Endodermal cell (in vitro differentiated cells): ENCODE data around the gene MPG. TPM values are rescaled to one million over a fixed set of nuclear protein-coding genes. Genes with fewer than 3 reads are reported as not detected.
"Not testable (repeated sequence)": the region's sequence is repeated elsewhere in the genome, so short reads cannot be mapped to it uniquely, and the experiment has no call there.

Source experiments
- DNase-seq: peaks from one replicate; pipeline ENCODE4 v3.0.0-alpha.2; 2017
- H3K27ac ChIP-seq: 2 replicates; pipeline ENCODE4 v1.5.1; 2013; ENCODE audit warnings: mild to moderate bottlenecking, low read depth, low read length, moderate library complexity
- H3K27me3 ChIP-seq: 2 replicates; pipeline ENCODE4 v1.6.1; 2013; ENCODE audit warnings: mild to moderate bottlenecking, low read length, moderate library complexity; ENCODE audit not compliant: insufficient read depth, control insufficient read depth, poor library complexity, severe bottlenecking
- H3K36me3 ChIP-seq: 2 replicates; pipeline ENCODE4 v1.7.0; 2013; ENCODE audit warnings: mild to moderate bottlenecking, low read length, moderate library complexity; ENCODE audit not compliant: control insufficient read depth, insufficient read depth
- H3K4me1 ChIP-seq: one replicate; pipeline ENCODE4 v1.7.0; 2013; ENCODE audit warnings: low read length; ENCODE audit not compliant: control insufficient read depth, insufficient read depth
- H3K4me3 ChIP-seq: 2 replicates; pipeline ENCODE4 v1.5.1; 2013; ENCODE audit warnings: mild to moderate bottlenecking, low read length, moderate library complexity
- H3K9ac ChIP-seq: 2 replicates; pipeline ENCODE4 v1.6.1; 2013; ENCODE audit warnings: mild to moderate bottlenecking, low read length, moderate library complexity; ENCODE audit not compliant: poor library complexity, severe bottlenecking; ENCODE audit errors: extremely low read depth
- H3K9me3 ChIP-seq: 2 replicates; pipeline ENCODE4 v1.6.1; 2013; ENCODE audit warnings: mild to moderate bottlenecking, low read length, moderate library complexity; ENCODE audit not compliant: control insufficient read depth
- H3K27ac Mint-ChIP-seq: 2 replicates; pipeline ENCODE4 v1.8.0; 2020; ENCODE audit warnings: mixed read lengths
- H3K27me3 Mint-ChIP-seq: 2 replicates; pipeline ENCODE4 v1.8.0; 2021; ENCODE audit warnings: mild to moderate bottlenecking, mixed read lengths; ENCODE audit not compliant: insufficient read depth
- H3K36me3 Mint-ChIP-seq: 2 replicates; pipeline ENCODE4 v1.8.0; 2020; ENCODE audit warnings: low read depth, mixed read lengths
- H3K4me1 Mint-ChIP-seq: 2 replicates; pipeline ENCODE4 v1.8.0; 2020; ENCODE audit warnings: mixed read lengths
- H3K4me3 Mint-ChIP-seq: 2 replicates; pipeline ENCODE4 v1.8.0; 2020; ENCODE audit warnings: mild to moderate bottlenecking, moderate library complexity, mixed read lengths
- H3K9me3 Mint-ChIP-seq: 2 replicates; pipeline ENCODE4 v1.8.0; 2020; ENCODE audit warnings: mild to moderate bottlenecking, mixed read lengths
- WGBS, 2 experiments: methylation state at CpG; one replicate each; pipeline versions ENCODE4 v1.1.5 to v1.1.7; 2013; ENCODE audit warnings: missing lambda C conversion rate in 2 of 2, mixed read lengths in 1 of 2; ENCODE audit not compliant: insufficient coverage in 1 of 2, insufficient read length in 1 of 2; 5-methylcytosine and 5-hydroxymethylcytosine counted together
- long read RNA-seq, 4 experiments: library from polyadenylated mRNA in 2 of 4; library from RNA in 1 of 4; library from capped mRNA in 1 of 4; stranded (forward) in 3 of 4; unstranded in 1 of 4; transcript quantifications; one replicate each; pipeline ENCODE4 v2.0.0, GENCODE V29; 2020 to 2021; ENCODE audit warnings: inconsistent platforms in 1 of 4
- polyA plus RNA-seq, 2 experiments: library from polyadenylated mRNA; stranded (reverse); fragments of 50-300 nt; gene quantifications; one replicate each; pipeline ENCODE4 v1.2.3, GENCODE V29; 2013
- total RNA-seq, 2 donors: library from RNA; stranded (reverse); fragmentation: NEBNext Ultra II Directional in 1 of 2; extraction: Animal tissue kit (Norgen Biotek cat#: 25700) in 1 of 2; gene quantifications; 2 replicates in 1 of 2; 3 replicates in 1 of 2; pipeline ENCODE4 v1.2.1, GENCODE V29; 2021
- TF ChIP-seq, protein P1 (sequence below): fragments of 200-600 bp; sonication (generic); conservative IDR thresholded peaks from 2 replicates; pipeline ENCODE4 v1.5.0; 2021; ENCODE audit warnings: antibody characterized with exemption, mild to moderate bottlenecking

Gene MPG, protein sequence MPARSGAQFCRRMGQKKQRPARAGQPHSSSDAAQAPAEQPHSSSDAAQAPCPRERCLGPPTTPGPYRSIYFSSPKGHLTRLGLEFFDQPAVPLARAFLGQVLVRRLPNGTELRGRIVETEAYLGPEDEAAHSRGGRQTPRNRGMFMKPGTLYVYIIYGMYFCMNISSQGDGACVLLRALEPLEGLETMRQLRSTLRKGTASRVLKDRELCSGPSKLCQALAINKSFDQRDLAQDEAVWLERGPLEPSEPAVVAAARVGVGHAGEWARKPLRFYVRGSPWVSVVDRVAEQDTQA
- 10 to 100 TPM; 59.9 to 62.2 TPM for total RNA-seq
- 46.4 TPM for polyA plus RNA-seq (2013, experiment 1 of 2)
- polyA plus RNA-seq (2013, experiment 2 of 2) = 43.3 TPM
- long read RNA-seq, experiment 1, transcript MPG-202 (4 exons, 1,205 nt) = major isoform, 33 of 39 reads
- long read RNA-seq, experiment 1, partial matches to known transcripts = 2 of 39 reads
- long read RNA-seq, experiment 1, other reads (novel, unspliced or antisense) = 3 of 39 reads
- long read RNA-seq, experiment 2, transcript MPG-202 (4 exons, 1,205 nt) = major isoform, 67 of 86 reads
- long read RNA-seq, experiment 2, partial matches to known transcripts = 8 of 86 reads
- long read RNA-seq, experiment 2, other reads (novel, unspliced or antisense) = 8 of 86 reads
- long read RNA-seq, experiment 3, transcript MPG-201 (5 exons, 1,193 nt) = minor isoform, 10 of 121 reads
- long read RNA-seq, experiment 3, transcript MPG-202 (4 exons, 1,205 nt) = major isoform, 99 of 121 reads
- long read RNA-seq, experiment 3, partial matches to known transcripts = 2 of 121 reads
- long read RNA-seq, experiment 3, other reads (novel, unspliced or antisense) = 9 of 121 reads
- long read RNA-seq, experiment 4, transcript MPG-202 (4 exons, 1,205 nt) = major isoform, 35 of 40 reads
- long read RNA-seq, experiment 4, partial matches to known transcripts = 2 of 40 reads
- long read RNA-seq, experiment 4, other reads (novel, unspliced or antisense) = 1 of 40 reads

DNA sequence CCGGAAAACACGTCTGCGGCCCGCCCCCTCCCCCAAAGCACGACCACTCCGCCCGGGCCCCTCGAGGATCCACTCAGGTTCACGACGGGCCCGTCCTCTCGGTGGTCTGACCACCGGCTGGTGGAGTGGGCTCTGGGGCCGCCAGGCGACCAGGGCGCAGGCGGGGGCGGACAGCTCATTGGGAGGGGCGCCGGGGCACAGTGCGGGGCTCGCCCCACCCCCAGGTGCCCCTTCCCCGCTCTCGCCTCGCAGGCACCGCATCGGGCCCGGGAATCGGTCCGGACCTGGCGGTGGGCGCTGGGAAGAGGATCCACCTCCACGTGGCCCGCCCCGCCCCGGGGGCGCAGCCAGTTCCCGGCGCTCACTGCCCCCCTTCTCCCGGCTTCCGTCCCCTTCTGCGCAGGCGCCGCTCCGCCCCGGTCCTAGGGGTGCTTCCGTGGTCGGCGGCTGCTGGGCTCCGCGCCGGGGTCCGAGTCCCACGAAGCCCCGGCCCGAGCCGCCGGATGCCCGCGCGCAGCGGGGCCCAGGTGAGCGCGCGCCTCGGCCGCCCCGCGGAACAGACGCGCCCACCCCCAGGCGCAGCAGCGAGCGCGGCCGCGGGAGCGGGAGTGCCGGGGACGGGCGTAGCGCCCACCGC lies at the start of gene MPG:
TSS of gene MPG (plus strand) at position 419 of the 637 bp plus-strand sequence. CDS start at position 504, 85 bp downstream.
- peaks cover 38% of the 10 kb centered on the region for H3K4me1 Mint-ChIP-seq
- H3K36me3 ChIP-seq = peaks cover 12% of the 10 kb centered on the region
- peaks cover 14% of the 10 kb centered on the region for H3K36me3 Mint-ChIP-seq
- peak within 1 kb of the TSS; percentile 85 for H3K4me3 ChIP-seq
- no peaks in the 10 kb centered on the region for H3K9me3 ChIP-seq
- H3K4me3 Mint-ChIP-seq = peak within 1 kb of the TSS; percentile 75
- H3K9ac ChIP-seq = peak within 1 kb of the TSS; percentile 45
- H3K27ac Mint-ChIP-seq = peak within 1 kb of the TSS; percentile 52
- no peaks in the 10 kb centered on the region for H3K27me3 Mint-ChIP-seq
- no peaks in the 10 kb centered on the region for H3K9me3 Mint-ChIP-seq
- TF ChIP-seq, protein P1, sequence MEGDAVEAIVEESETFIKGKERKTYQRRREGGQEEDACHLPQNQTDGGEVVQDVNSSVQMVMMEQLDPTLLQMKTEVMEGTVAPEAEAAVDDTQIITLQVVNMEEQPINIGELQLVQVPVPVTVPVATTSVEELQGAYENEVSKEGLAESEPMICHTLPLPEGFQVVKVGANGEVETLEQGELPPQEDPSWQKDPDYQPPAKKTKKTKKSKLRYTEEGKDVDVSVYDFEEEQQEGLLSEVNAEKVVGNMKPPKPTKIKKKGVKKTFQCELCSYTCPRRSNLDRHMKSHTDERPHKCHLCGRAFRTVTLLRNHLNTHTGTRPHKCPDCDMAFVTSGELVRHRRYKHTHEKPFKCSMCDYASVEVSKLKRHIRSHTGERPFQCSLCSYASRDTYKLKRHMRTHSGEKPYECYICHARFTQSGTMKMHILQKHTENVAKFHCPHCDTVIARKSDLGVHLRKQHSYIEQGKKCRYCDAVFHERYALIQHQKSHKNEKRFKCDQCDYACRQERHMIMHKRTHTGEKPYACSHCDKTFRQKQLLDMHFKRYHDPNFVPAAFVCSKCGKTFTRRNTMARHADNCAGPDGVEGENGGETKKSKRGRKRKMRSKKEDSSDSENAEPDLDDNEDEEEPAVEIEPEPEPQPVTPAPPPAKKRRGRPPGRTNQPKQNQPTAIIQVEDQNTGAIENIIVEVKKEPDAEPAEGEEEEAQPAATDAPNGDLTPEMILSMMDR = no peak
- WGBS, 2 experiments = 0 to 1% methylated on average over 27 to 83 of the region's 83 CpGs
- peaks cover 22% of the 10 kb centered on the region for H3K4me1 ChIP-seq
- peak; percentile 93 for DNase-seq
- no peaks in the 10 kb centered on the region for H3K27me3 ChIP-seq
- peak within 1 kb of the TSS; percentile 24 for H3K27ac ChIP-seq

DNA sequence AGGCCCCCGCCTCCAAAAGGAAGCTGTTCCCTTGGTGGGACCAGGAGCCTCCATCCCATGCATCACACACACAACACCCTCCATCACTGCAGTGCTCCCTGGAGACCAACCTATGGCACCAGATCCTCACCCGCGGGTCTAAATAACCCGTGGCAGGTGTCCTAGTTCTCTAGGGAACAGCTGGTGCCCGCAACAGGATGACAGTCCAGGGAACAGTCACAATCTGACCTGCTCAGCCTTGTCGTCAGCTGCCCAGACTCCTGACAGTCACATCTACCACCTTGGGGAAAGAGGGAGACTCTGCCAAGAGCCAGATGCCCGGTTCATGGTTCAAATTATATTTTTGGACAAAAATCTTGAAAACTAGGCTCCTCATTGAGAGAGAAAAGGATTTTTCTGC lies 47.4 kb upstream of the MPG start:
- not testable (repeated sequence) for H3K36me3 Mint-ChIP-seq, DNase-seq, H3K4me1 ChIP-seq, H3K9me3 ChIP-seq, H3K9me3 Mint-ChIP-seq, H3K27ac Mint-ChIP-seq, H3K4me3 Mint-ChIP-seq, H3K27me3 Mint-ChIP-seq, H3K9ac ChIP-seq, H3K4me1 Mint-ChIP-seq, H3K27ac ChIP-seq, H3K36me3 ChIP-seq, H3K4me3 ChIP-seq, H3K27me3 ChIP-seq
- WGBS, 2 experiments = no CpG with 5 or more reads among the region's 7 CpGs

DNA sequence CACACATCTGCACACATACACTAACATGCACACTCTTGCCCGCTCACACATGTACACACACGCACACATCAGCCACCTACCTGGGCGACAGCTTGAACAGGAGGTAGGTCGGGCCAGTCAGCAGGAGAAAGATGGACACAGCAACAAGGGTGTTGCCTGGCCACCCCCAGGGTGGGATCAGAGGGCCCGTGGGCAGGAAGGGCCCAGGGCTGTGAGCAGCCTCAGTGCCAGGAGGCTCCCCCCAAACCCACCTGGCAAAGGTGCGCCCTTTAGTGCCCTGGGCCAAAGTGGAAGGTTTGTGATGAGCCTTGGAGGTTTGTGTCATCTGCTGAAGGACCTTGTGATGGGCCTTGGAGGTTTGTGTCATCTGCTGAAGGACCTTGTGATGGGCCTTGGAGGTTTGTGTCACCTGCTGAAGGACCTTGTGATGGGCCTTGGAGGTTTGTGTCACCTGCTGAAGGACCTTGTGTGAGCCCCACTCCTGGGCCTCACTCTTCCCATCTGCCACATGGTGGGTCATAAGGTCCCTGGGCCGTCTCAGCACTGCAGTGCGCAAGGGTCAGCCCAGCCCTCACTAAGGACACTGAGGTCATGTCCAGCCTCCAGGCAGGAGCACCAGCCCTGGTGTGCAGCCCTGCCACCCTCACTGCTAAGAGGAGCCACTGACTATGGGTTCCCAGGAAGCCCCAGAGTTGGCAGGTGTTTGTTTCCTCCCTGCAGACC lies 44.7 kb upstream of the MPG start:
- H3K4me3 ChIP-seq, DNase-seq, H3K4me1 ChIP-seq, H3K27ac Mint-ChIP-seq, H3K36me3 ChIP-seq, H3K27me3 Mint-ChIP-seq, H3K9me3 Mint-ChIP-seq, H3K27ac ChIP-seq, H3K4me3 Mint-ChIP-seq, H3K27me3 ChIP-seq, H3K4me1 Mint-ChIP-seq, H3K9me3 ChIP-seq, H3K9ac ChIP-seq, H3K36me3 Mint-ChIP-seq: not testable (repeated sequence)
- WGBS, 2 experiments = 84 to 90% methylated on average over 2 to 3 of the region's 8 CpGs
